GM12891 (cell line): ENCODE measurements around the gene ZC2HC1B.

Source experiments
- DNase-seq: peaks from one replicate; pipeline ENCODE4 v3.0.0; 2011; ENCODE audit warnings: low spot score; ENCODE audit not compliant: insufficient read length
- FAIRE-seq: peaks from 2 replicates; lab custom pipeline; 2011; peaks lifted over from hg19 to GRCh38; lab: Jason Lieb, UNC
- PAX5 ChIP-seq: IDR thresholded peaks from 2 replicates; pipeline ENCODE4 v1.6.1; 2011; ENCODE audit warnings: low read length, moderate library complexity, mild to moderate bottlenecking; ENCODE audit not compliant: insufficient read depth, severe bottlenecking
- POLR2A ChIP-seq: IDR thresholded peaks from 2 replicates; pipeline ENCODE4 v1.6.1; 2011; ENCODE audit warnings: low read depth, low read length, control low read depth
- POLR2AphosphoS5 ChIP-seq: IDR thresholded peaks from 2 replicates; pipeline ENCODE4 v1.6.1; 2011; ENCODE audit warnings: low read depth, low read length, control low read depth
- POU2F2 ChIP-seq: IDR thresholded peaks from 2 replicates; pipeline ENCODE4 v1.6.1; 2011; ENCODE audit warnings: low read depth, mild to moderate bottlenecking, control low read depth, low read length, moderate library complexity
- SPI1 ChIP-seq: IDR thresholded peaks from 2 replicates; pipeline ENCODE4 v1.6.1; 2011; ENCODE audit warnings: low read depth, low read length, control low read depth
- TAF1 ChIP-seq: IDR thresholded peaks from 2 replicates; pipeline ENCODE4 v1.6.1; 2011; ENCODE audit warnings: low read depth, low read length, control low read depth

Gene ZC2HC1B

GRCh38 chr6:143948208-143948607 is 83.9 kb downstream of the ZC2HC1B start:
- TF ChIP-seq PAX5 (no peak), POLR2A (no peak), TAF1 (no peak), POLR2AphosphoS5 (no peak), SPI1 (no peak), POU2F2 (no peak)
- DNase-seq: no peak
- no peak for FAIRE-seq

DNA sequence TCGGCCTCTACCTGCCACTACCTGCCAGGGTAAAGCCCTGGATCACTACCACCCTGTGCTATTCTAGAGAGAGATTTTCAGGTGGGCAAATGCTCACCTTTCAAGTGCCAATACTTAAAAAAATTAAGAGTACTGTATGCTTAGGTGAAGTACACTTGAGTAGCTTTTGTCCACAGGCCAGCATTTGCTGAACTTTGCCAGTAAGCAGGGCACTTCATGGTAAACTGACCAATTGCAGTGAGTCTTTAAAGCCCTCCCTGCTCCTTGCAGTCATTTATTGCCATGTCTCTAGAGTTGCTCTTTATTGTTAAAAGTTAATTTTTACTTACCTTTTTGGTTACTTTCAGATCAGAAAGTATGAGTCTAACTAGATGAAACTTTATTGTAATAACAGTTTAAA is 85.3 kb downstream of the ZC2HC1B start:
- FAIRE-seq (no peak), DNase-seq (no peak)
- no peak for TF ChIP-seq POU2F2
- no peak for TF ChIP-seq PAX5
- TF ChIP-seq POLR2A: no peak
- no peak for TF ChIP-seq TAF1
- TF ChIP-seq SPI1: no peak
- no peak for TF ChIP-seq POLR2AphosphoS5

- DNase-seq (no peak), FAIRE-seq (no peak)
- no peak for TF ChIP-seq POU2F2
- no peak for TF ChIP-seq POLR2A
- no peak for TF ChIP-seq PAX5
- no peak for TF ChIP-seq POLR2AphosphoS5
- no peak for TF ChIP-seq SPI1
- no peak for TF ChIP-seq TAF1
Measured at GRCh38 chr6:143949962-143950361, 85.7 kb downstream of the ZC2HC1B start.

DNA sequence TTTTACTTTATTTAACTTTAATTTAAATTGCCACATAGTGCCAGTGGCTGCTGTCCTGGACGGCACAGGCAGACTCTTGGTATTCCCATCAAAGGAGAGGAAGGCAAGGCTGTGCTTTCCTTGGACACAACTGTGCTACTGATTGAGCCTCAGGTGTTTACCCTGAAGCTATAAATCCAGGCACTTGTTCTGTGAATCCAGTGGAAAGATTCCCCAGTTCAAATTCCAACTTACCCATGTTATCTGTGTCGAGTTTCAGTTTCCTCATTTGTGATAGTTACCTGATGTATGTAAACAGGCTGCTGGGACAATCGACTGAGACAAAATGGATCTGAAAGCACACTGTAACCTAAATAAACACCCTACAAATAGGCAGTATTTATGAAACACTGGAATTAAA is 86.6 kb downstream of the ZC2HC1B start:
- FAIRE-seq: no peak
- DNase-seq: no peak
- TF ChIP-seq POLR2A: no peak
- no peak for TF ChIP-seq PAX5
- no peak for TF ChIP-seq POU2F2
- no peak for TF ChIP-seq TAF1
- no peak for TF ChIP-seq POLR2AphosphoS5
- no peak for TF ChIP-seq SPI1

- FAIRE-seq (peak; percentile 68), DNase-seq (no peak)
- no peak for TF ChIP-seq POU2F2
- TF ChIP-seq SPI1: no peak
- no peak for TF ChIP-seq PAX5
- no peak for TF ChIP-seq POLR2A
- TF ChIP-seq TAF1: no peak
- no peak for TF ChIP-seq POLR2AphosphoS5
Measured at GRCh38 chr6:143952060-143952778, 87.9 kb downstream of the ZC2HC1B start.

DNA sequence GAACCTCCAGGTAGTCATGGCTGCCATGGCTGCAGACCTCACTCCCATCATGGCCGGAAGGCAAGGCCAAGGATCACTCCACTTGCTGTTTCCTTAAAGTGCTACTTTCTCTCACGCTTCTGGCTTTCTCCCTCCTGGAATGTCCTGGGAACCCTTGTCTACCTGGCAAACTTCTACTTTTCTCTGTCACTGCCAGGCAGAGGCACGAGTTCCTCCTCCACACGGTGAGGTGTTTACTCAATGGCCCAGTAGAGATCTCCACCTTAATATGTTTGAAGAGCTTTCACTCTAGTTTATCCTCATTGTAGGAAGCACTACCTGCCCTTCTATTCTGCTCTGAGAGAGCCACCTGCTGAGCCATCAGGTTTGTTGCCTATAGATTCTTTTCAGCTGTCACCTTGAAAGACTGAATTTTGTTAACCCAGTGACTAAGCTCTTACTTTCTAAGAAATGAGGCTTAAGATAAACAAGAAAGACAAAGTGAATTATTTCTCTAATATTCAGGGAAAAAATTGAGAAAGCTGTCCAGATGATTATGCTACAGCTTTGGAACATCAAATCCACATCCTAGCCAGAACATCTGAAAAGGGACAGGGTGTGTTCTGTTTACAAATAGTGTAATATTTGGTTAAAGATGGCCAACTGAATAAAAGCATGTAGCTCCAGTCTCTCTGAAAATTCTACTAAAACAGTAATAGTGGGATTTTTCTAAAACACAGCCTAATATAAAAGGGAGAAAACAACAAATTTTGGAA is 88.8 kb downstream of the ZC2HC1B start:
- DNase-seq (no peak), FAIRE-seq (no peak)
- TF ChIP-seq POLR2A (no peak), SPI1 (no peak), PAX5 (no peak), POLR2AphosphoS5 (no peak), TAF1 (no peak), POU2F2 (no peak)

DNA sequence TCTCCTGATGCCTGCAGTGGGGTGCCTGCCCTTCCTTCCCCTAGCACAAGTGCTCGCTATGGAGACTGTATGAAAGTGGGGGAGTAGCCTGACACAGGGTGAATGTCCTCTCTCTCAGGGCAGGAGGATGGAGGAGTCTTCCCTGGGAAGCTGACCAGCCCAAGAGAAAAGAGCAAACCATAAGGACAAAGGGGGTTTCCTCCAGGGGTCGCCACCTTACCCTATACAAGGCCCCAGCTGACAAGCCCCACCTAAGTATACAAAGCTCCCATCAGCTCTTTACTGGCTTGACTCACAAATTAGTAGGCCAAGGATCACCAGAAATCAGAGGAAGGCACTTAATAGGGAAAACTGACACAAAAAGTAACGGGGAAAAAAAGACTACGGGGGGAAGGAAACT is 89.6 kb downstream of the ZC2HC1B start:
- no peak for TF ChIP-seq PAX5
- TF ChIP-seq POLR2A: no peak
- no peak for TF ChIP-seq POLR2AphosphoS5
- no peak for TF ChIP-seq TAF1
- no peak for TF ChIP-seq SPI1
- TF ChIP-seq POU2F2: no peak
- FAIRE-seq: no peak
- DNase-seq: no peak

DNA sequence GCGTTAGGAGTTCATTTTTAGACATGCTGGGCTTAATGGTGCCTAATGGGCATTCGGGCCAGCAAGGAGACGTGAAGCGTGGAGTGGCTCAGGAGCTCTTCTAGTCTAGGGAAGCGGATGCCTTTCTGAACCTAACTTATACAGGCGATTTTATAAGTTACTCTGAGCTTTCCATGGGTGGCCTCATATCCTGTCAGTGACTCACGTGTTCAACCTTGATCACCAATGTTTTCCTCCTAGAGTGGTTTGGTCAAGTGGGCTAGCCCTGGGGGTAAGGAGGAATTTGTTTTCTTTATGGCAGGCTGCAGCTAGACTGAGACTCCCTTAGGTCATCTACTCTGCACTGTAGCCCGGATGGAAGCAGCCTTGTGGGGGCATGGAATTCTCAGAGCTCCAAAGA is 91.7 kb downstream of the ZC2HC1B start:
- no peak for FAIRE-seq
- TF ChIP-seq POLR2AphosphoS5 (no peak), PAX5 (no peak), POU2F2 (no peak), SPI1 (no peak)
- no peak for DNase-seq

DNA sequence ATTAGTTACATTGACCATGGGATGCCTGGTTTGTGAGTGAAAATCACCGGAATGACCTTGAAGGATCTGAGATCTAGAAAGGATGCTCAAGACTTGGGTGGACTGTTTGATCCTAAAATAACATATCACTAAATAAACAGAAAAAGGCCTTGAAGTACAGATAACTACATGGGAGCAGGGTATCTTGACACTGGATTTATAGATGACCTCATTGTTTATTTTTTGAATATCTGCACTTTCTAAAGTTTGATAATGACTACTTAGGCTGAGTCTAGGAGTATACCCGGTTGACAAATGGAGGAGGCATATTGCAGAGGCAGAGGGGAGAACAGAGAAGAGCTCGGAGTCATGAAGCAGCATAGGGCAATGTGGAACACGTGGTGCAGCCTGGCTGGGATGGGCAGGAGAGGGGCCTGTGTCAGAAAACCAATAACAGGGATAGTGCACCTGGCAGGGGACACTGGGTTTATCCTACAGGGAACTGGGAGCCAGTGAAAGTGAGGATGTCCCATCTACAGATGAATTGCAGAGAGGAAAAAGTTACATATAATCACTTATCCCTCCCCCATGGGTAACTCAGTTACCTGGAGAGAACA is 93.5 kb downstream of the ZC2HC1B start:
- TF ChIP-seq PAX5: no peak
- TF ChIP-seq TAF1: no peak
- no peak for TF ChIP-seq POLR2A
- no peak for TF ChIP-seq POLR2AphosphoS5
- no peak for DNase-seq
- FAIRE-seq: no peak

- DNase-seq: no peak
- FAIRE-seq: no peak
Measured at GRCh38 chr6:143958839-143959399, 94.6 kb downstream of the ZC2HC1B start.

More at GRCh38 chr6:143958839-143959399, 94.6 kb downstream of the ZC2HC1B start:
- TF ChIP-seq POLR2AphosphoS5 (no peak), POU2F2 (no peak)
